Mononuclear cell (primary cell): ENCODE measurements around the gene ZNF580. TPM values are rescaled to one million over a fixed set of nuclear protein-coding genes. Genes with fewer than 3 reads are reported as not detected.
A peak's percentile ranks its signal among the peaks of the same experiment; 100 is the strongest.

ENCODE experiments used
- H3K27me3 ChIP-seq: 2 replicates; pipeline ENCODE4 v1.6.0; 2011; ENCODE audit warnings: low read length, control low read depth; ENCODE audit not compliant: insufficient read depth
- H3K4me1 ChIP-seq: 2 replicates; pipeline ENCODE4 v1.5.1; 2011; ENCODE audit warnings: mild to moderate bottlenecking, low read length, control low read depth; ENCODE audit not compliant: insufficient read depth
- H3K4me3 ChIP-seq: 2 replicates; pipeline ENCODE4 v1.5.1; 2011; ENCODE audit warnings: mild to moderate bottlenecking, low read length, moderate library complexity
- H3K9me3 ChIP-seq: 2 replicates; pipeline ENCODE4 v1.5.1; 2011; ENCODE audit warnings: low read depth, mild to moderate bottlenecking, control low read depth, low read length
- total RNA-seq: library from RNA; depleted of rRNA; stranded (reverse); fragments of >200 nt; gene quantifications from one replicate; pipeline ENCODE4 v1.2.3, GENCODE V29; 2012

Gene ZNF580
- total RNA-seq, 1 donor = 14.4 TPM

DNA sequence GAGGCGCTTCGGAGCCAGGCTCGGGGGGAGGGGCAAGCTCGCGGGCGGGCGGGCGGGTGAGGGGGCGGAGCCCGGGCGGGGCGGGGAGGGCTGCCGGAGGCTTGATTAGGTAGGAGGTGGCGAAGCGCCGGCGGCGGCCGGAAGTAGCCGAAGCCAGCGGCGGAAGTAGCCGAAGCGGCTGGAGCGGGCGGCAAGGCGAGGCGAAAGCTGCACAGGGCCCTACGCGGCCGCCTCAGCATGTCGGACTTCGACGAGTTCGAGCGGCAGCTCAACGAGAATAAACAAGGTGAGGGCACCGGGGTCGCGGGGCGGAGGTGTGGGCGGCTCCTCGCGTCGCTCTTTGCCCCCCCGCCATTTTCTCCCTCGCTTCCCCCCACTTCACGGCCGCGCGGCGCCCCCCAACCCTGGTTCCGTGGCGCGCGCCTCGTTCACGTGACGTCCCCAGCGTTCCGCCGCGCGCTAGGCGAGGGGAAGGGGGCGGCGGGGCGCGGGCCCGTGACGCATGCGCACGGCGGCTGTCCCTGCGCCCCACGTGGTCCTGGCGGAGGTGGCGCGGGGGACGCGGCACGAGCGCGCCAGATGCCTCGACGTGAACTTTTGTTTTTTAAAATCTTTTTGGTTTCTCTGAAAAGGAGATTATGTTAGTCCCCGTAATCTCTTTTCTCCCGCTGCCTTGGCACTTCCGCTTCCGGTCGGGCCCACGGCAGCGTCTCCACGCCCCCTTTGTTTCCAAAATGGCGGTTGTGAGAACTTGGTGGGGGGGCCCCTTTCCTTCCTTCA is 14.3 kb downstream of the ZNF580 start, which contains the start of gene U2AF2:
Gene U2AF2, plus strand, starts transcription at position 168 of the 780 bp plus-strand sequence. Its CDS starts 70 bp downstream, at position 238.
- Histone ChIP-seq H3K9me3 (no peaks in the 10 kb centered on the region), H3K27me3 (no peaks in the 10 kb centered on the region), H3K4me3 (peak within 1 kb of the TSS; percentile 91), H3K4me1 (peaks cover 48% of the 10 kb centered on the region)

DNA sequence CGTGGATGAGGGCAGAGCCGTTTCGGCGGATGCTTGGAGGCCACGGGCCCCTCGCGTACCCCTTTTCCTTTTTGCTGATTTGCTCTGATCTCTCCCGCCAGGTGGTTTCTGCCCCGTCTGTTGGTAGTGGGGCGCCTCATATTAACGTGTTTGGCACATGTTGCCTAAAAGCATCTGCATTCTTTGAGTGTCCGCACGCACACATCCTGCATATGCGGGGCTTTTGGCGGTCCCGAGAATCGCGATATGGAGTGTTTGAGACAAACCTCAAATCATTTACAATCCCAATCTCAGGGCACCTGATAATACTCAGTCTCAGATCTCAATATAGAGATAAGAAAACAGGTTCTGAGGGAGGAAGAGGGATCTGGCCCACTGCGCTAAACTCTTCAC is 14.8 kb downstream of the ZNF580 start:
- peak overlapping the region; percentile 91 for H3K4me3 ChIP-seq
- no peaks in the 10 kb centered on the region for H3K27me3 ChIP-seq
- peaks cover 48% of the 10 kb centered on the region for H3K4me1 ChIP-seq
- H3K9me3 ChIP-seq = no peaks in the 10 kb centered on the region

DNA sequence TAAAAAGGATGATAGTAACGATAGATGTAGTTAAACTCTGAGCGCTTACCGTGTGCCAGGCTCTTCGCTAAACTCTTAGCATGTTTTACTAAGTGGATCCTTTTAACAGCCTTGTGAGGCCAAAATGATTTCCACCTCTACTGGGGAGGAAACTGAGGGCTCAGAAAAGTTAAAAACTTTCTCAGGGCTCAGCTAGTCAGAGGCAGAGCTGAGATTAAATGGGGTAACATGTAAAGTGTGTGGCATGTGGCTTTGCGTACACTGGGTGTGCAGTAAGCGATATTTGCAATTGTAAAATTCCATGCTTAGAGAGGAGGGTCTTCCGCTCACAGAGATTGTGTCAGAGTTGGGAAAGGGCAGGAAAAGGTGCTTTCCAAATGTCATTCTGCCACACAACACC is 15.8 kb downstream of the ZNF580 start:
- no peaks in the 10 kb centered on the region for H3K9me3 ChIP-seq
- no peaks in the 10 kb centered on the region for H3K27me3 ChIP-seq
- no peak overlapping the region for H3K4me3 ChIP-seq
- peaks cover 48% of the 10 kb centered on the region for H3K4me1 ChIP-seq

DNA sequence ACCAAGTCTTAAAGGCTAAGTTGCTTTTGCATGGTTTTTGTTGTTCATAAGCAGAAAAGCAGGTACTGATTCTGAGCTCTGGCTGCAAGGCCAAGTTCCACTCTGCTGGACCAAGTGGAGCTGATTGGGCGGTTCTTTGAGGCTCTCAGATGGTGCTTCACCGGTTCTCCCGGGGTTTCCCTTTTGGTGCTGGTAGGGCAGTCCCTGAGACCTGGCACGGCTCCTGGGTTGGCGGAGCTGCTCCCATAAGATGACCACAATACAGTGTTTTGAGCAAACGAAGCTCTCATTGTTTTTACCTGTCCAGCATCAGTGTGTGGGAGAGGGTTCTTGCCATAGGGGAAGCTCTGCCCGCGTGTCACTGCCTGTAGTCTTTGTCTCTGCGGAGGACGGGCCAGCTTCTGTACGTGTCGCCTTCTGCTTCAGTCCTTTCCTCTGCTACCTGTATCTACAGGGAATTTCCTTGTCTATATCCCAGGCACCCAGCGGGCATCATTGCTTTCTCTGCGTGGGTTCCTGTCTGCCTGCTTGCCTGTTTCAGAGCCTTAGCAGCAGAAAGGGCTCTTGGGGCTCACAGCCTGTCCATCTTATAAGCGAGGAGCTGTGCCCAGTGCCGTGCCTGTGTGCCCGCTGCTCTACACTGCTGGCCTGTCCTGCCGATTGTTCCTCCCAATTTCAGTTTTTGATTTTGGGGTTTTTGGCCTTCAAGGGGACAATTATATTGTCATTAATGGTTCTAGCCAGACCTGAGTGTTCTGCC is 16.4 kb downstream of the ZNF580 start:
- Histone ChIP-seq H3K4me1 (peaks cover 48% of the 10 kb centered on the region), H3K4me3 (no peak overlapping the region), H3K9me3 (no peaks in the 10 kb centered on the region), H3K27me3 (no peaks in the 10 kb centered on the region)

DNA sequence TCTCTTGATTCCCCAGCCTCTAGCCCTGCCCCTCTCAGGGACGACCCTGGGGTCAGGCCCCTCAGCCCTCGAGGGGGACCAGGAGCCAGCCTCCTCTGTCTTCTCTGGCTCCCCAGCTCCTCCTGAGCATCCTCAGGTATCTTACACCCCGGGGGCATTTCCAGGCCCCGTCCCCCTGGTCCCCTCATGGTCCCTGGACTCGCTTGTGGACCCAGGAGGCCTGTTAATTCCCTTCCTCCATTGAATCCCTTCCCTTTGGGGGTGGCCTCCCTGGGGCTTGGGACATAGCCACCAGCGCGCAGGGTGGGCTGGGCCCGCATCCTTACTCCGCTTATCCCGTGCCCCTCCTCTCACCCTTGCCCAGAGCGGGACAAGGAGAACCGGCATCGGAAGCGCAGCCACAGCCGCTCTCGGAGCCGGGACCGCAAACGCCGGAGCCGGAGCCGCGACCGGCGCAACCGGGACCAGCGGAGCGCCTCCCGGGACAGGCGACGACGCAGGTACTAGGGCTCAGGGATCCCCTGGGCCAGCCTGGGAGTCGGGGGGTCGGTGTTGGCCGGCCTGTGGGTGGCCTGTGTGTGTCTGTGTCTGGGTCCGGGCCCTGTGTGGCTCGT is 18.2 kb downstream of the ZNF580 start:
- no peaks in the 10 kb centered on the region for H3K9me3 ChIP-seq
- no peaks in the 10 kb centered on the region for H3K27me3 ChIP-seq
- H3K4me3 ChIP-seq = no peak overlapping the region
- peaks cover 43% of the 10 kb centered on the region for H3K4me1 ChIP-seq

DNA sequence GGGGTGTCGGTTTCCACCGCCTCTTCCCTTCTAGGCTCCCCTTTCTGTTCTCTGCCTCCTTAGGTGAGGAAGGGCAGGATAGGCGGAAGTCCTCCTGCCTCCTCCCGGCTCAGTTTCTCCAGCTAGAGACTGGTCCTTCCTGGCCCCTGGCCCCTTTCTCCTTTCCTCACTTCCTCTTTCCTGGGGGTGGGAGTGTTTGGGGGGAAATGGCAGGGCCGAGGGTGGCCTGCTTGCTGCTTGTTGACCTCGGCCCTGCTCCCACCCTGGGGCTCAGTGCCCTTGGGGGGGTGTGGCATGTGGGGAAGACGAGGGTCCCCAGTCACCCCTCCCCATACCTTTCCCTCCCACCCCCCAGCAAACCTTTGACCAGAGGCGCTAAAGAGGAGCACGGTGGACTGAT is 19.0 kb downstream of the ZNF580 start:
- peaks cover 43% of the 10 kb centered on the region for H3K4me1 ChIP-seq
- no peaks in the 10 kb centered on the region for H3K27me3 ChIP-seq
- no peak overlapping the region for H3K4me3 ChIP-seq
- H3K9me3 ChIP-seq = no peaks in the 10 kb centered on the region

DNA sequence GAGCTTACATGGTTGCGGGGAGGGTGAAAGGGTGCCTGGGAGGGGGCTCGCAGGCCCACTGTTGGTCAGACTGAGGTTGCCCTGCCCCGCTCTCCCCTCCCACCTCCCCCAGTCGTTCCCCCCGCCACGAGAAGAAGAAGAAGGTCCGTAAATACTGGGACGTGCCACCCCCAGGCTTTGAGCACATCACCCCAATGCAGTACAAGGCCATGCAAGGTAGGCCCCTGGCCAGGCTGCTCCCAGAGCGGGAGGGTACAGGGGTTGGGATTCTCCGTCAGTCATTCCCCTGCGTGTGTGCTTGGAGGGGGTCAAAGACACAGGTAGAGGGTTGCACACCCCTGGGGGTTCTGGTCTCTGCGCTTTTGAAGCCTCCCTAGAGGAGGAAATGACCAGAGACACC is 19.6 kb downstream of the ZNF580 start:
- Histone ChIP-seq H3K9me3 (no peaks in the 10 kb centered on the region), H3K27me3 (no peaks in the 10 kb centered on the region), H3K4me3 (no peak overlapping the region), H3K4me1 (peaks cover 43% of the 10 kb centered on the region)

DNA sequence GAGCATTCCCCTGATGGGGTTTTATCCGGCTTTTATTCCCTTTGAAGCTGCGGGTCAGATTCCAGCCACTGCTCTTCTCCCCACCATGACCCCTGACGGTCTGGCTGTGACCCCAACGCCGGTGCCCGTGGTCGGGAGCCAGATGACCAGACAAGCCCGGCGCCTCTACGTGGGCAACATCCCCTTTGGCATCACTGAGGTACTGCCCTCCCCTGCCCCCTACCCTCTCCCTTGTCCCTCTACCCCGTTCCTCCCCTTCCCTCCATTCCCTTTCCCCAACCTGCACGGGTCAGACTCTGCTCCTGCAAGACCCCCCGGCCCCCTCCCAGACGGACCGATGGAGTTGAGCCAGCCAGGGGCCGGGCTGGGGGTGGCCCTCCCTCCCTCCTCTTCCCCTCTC is 20.2 kb downstream of the ZNF580 start:
- Histone ChIP-seq H3K9me3 (no peaks in the 10 kb centered on the region), H3K4me1 (peaks cover 37% of the 10 kb centered on the region), H3K4me3 (no peak overlapping the region), H3K27me3 (no peaks in the 10 kb centered on the region)

DNA sequence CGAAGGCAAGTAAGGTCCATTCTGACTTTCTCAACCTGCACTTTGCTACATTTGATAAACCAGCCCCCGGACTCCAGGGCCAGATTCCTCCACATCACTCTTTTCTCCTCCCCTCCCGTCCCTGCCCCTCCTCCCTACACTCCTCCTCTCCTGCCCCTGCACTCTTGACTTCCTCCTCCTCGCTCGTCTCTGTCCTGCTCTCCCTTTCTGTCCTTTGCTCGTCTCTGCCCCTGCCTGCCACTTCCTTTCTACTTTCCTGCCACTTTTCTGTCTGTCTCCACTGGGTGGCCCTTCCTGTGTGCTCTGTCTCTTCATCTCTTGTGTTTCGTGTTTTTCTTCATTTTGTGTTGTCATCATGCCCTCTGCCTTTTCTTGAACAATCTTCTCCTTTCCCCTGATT is 21.0 kb downstream of the ZNF580 start:
- Histone ChIP-seq H3K4me1 (peaks cover 29% of the 10 kb centered on the region), H3K27me3 (no peaks in the 10 kb centered on the region), H3K9me3 (no peaks in the 10 kb centered on the region), H3K4me3 (no peak overlapping the region)

DNA sequence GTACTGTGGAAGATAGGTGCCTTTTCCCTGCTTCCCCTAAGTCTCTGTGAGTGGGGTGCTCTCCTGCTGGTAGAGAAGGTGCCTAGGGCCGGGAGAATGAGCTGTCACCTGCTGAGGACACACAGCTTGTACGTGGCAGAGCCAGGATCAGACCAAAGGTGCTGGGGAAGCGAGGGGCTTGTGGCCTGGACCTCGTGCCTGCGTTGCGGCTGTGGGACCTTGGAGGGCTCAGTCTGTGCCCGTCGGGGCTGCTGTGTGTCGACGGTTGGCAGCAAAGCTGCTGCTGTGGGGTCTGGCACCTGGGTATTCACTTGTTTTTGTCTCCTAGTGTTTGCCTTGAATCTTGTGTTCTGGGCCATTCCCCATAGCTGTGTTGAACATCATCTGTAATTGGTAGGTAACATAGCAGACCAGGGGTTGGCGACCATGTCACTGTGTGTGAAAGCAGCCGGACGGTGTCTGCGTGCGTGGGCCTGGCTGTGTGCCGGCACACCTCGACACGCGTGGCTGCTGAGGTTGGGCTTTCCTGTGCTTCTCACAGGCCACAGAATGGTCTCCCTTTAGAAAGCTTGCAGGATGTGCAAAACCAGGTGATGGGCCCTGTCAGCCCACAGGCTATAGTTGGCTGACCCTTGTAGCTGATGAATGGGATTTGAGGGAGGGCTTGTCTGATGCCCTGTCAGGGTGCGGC is 23.2 kb downstream of the ZNF580 start:
- Histone ChIP-seq H3K9me3 (no peaks in the 10 kb centered on the region), H3K4me1 (peaks cover 8% of the 10 kb centered on the region), H3K27me3 (no peaks in the 10 kb centered on the region), H3K4me3 (no peak overlapping the region)

DNA sequence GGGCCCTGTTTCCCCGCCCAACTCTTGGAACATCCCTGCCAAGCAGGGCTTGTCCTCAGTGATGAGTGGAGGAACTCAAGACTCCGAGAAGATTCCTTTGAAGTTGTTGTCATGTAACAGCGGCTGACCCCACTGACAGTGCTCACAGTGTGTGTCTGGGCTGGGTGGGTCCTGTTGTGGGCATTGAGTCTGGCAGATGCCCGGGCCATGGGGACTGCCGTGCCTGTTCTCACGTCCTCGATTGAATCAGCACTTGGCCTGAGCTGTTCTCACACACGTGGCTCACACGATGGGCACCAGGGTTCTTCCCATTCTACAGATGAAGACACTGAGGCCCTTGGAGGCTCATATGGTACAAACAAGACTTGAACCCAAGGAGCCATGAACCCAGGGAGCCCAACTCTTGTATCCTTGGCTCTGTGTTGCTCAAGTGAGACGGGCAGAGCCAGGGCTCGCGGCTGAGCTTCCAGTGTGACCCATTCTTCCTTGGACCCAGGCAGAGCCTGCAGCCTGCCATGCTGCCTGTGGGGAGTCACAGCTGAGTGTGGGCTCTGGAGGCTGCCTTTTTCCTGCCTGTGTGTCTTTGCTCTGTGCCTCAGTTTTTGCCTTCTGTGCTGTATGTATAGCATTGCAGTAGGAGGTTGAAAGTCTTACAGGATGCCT is 25.7 kb downstream of the ZNF580 start:
- H3K4me3 ChIP-seq = no peak overlapping the region
- H3K27me3 ChIP-seq = no peaks in the 10 kb centered on the region
- no peaks in the 10 kb centered on the region for H3K9me3 ChIP-seq
- no peaks in the 10 kb centered on the region for H3K4me1 ChIP-seq

DNA sequence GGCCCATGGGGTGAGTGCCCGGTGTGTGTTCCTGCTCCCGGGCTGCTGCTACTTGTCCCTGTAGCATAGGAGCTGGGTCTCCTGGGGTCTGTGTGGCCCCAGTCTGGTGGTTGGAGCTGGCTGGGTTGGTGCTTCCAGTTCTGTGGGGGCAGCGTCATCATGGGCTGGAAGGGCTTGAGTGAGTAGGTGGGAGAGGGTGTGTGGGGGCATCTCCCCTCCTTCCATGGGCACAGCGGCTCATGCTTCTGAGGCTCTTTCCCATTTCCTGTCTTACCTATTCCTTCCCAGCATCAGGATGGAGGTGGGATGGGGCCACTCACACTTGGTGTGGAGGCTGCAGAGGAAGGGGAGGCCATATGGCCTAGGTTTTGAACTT is 26.2 kb downstream of the ZNF580 start:
- H3K27me3 ChIP-seq = no peaks in the 10 kb centered on the region
- H3K4me3 ChIP-seq = no peak overlapping the region
- no peaks in the 10 kb centered on the region for H3K9me3 ChIP-seq
- no peaks in the 10 kb centered on the region for H3K4me1 ChIP-seq

DNA sequence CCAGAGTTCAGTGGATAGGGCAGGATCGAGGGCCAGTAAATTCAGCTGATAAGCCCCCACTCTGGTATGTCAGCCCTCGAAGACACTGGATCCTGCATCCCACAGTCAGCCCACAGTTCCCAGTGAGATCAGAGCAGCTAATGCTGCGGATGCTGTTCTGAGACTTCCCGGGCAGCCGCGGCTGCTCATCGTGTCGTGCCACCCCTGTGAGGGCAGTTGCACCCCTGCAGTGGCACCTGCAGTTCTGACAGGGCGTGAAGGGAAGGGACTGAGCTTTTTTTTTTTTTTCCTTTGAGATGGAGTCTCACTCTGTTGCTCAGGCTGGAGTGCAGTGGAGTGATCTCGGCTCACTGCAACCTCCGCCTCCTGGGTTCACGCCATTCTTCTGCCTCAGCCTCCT is 26.7 kb downstream of the ZNF580 start:
- Histone ChIP-seq H3K4me3 (no peak overlapping the region), H3K27me3 (no peaks in the 10 kb centered on the region), H3K4me1 (no peaks in the 10 kb centered on the region), H3K9me3 (no peaks in the 10 kb centered on the region)

DNA sequence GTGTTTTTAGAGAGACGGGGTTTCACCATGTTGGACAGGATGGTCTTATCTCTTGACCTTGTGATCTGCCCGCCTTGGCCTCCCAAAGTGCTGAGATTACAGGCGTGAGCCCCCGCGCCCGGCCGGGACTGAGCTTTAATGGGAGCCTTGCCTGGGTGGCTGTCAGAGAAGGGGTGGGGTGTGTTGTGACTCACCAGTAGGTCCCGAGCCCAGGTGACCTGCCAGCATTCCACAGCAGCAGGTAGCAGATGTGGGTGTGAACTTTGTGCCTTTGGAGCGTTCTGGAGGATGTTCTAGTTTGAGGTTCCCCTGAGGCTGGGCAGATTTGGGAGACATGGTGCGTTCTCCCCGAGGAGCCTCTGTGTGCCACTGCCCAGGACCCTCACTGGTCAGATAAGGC is 27.2 kb downstream of the ZNF580 start:
- Histone ChIP-seq H3K9me3 (no peaks in the 10 kb centered on the region), H3K4me1 (no peaks in the 10 kb centered on the region), H3K27me3 (no peaks in the 10 kb centered on the region)

More for the DNA sequence above, 27.2 kb downstream of the ZNF580 start:
- H3K4me3 ChIP-seq = no peak overlapping the region
